Trophoblast cell (in vitro differentiated cells and primary cell): Measurements from ENCODE around the gene KDM2A.

Source experiments
- DNase-seq, 2 donors: peaks; one replicate each; pipeline ENCODE4 v3.0.0-alpha.2; 2016
- H2AFZ ChIP-seq: 2 replicates; pipeline ENCODE4 v1.6.1; 2013; ENCODE audit warnings: low read length, moderate library complexity, mild to moderate bottlenecking; ENCODE audit not compliant: insufficient read depth, poor library complexity
- H2AK5ac ChIP-seq: 2 replicates; pipeline ENCODE4 v1.6.1; 2013; ENCODE audit warnings: mild to moderate bottlenecking, low read length
- H2BK120ac ChIP-seq: 2 replicates; pipeline ENCODE4 v1.6.1; 2013; ENCODE audit warnings: low read length, mild to moderate bottlenecking, moderate library complexity; ENCODE audit not compliant: insufficient read depth, poor library complexity
- H2BK12ac ChIP-seq: 2 replicates; pipeline ENCODE4 v1.6.1; 2013; ENCODE audit warnings: mild to moderate bottlenecking, low read length, moderate library complexity
- H2BK5ac ChIP-seq: 2 replicates; pipeline ENCODE4 v1.6.1; 2013; ENCODE audit warnings: low read length, low read depth, moderate library complexity, mild to moderate bottlenecking; ENCODE audit not compliant: poor library complexity
- H3K14ac ChIP-seq: 2 replicates; pipeline ENCODE4 v1.6.1; 2013; ENCODE audit warnings: mild to moderate bottlenecking, low read length
- H3K18ac ChIP-seq: 2 replicates; pipeline ENCODE4 v1.6.1; 2013; ENCODE audit warnings: mild to moderate bottlenecking, low read length
- H3K23ac ChIP-seq: 2 replicates; pipeline ENCODE4 v1.6.1; 2013; ENCODE audit warnings: low read length
- H3K27ac ChIP-seq: 2 replicates; pipeline ENCODE4 v1.5.1; 2013; ENCODE audit warnings: low read depth, mild to moderate bottlenecking, inconsistent platforms, low read length, moderate library complexity
- H3K27me3 ChIP-seq: 2 replicates; pipeline ENCODE4 v1.6.1; 2013; ENCODE audit warnings: inconsistent platforms, mild to moderate bottlenecking, low read length, moderate library complexity; ENCODE audit not compliant: insufficient read depth
- H3K36me3 ChIP-seq, 2 experiments: 1 replicate in 1 of 2; 2 replicates in 1 of 2; pipeline ENCODE4 v1.6.1; 2013; ENCODE audit warnings: low read length in 2 of 2, mild to moderate bottlenecking in 2 of 2, moderate library complexity in 1 of 2; ENCODE audit not compliant: insufficient read depth in 2 of 2, control insufficient read depth in 1 of 2
- H3K4ac ChIP-seq: 2 replicates; pipeline ENCODE4 v1.6.1; 2013; ENCODE audit warnings: low read depth, mild to moderate bottlenecking, low read length, moderate library complexity
- H3K4me1 ChIP-seq, 2 experiments: 1 replicate in 1 of 2; 2 replicates in 1 of 2; pipeline ENCODE4 v1.6.1; 2013; ENCODE audit warnings: low read length in 2 of 2, mild to moderate bottlenecking in 2 of 2, moderate library complexity in 1 of 2; ENCODE audit not compliant: insufficient read depth in 2 of 2, control insufficient read depth in 1 of 2
- H3K4me2 ChIP-seq: 2 replicates; pipeline ENCODE4 v1.6.1; 2013; ENCODE audit warnings: inconsistent platforms, mild to moderate bottlenecking, low read length, moderate library complexity
- H3K4me3 ChIP-seq: 2 replicates; pipeline ENCODE4 v1.5.1; 2013; ENCODE audit warnings: mild to moderate bottlenecking, low read depth, low read length, inconsistent platforms
- H3K79me1 ChIP-seq: one replicate; pipeline ENCODE4 v1.6.1; 2013; ENCODE audit warnings: low read length
- H3K79me2 ChIP-seq: 2 replicates; pipeline ENCODE4 v1.6.1; 2013; ENCODE audit warnings: low read length, mild to moderate bottlenecking; ENCODE audit not compliant: control insufficient read depth, insufficient read depth, poor library complexity
- H3K9ac ChIP-seq: 2 replicates; pipeline ENCODE4 v1.6.1; 2013; ENCODE audit warnings: mild to moderate bottlenecking, low read length
- H3K9me3 ChIP-seq: 2 replicates; pipeline ENCODE4 v1.6.1; 2013; ENCODE audit warnings: low read depth, mild to moderate bottlenecking, control low read depth, inconsistent platforms, low read length; ENCODE audit not compliant: insufficient read depth
- H4K12ac ChIP-seq: 2 replicates; pipeline ENCODE4 v1.6.1; 2013; ENCODE audit warnings: low read depth, mild to moderate bottlenecking, low read length, moderate library complexity
- H4K8ac ChIP-seq: 2 replicates; pipeline ENCODE4 v1.6.1; 2013; ENCODE audit warnings: low read depth, mild to moderate bottlenecking, low read length, moderate library complexity
- H4K91ac ChIP-seq: one replicate; pipeline ENCODE4 v1.6.1; 2013; ENCODE audit warnings: low read depth, mild to moderate bottlenecking, low read length, moderate library complexity
- WGBS: extraction: QIAGEN DNeasy Blood & Tissue Kit; methylation state at CpG from one replicate; pipeline ENCODE4 v1.1.7; 2013; ENCODE audit warnings: missing lambda C conversion rate; ENCODE audit not compliant: insufficient read length, insufficient coverage; ENCODE audit errors: extremely low coverage; 5-methylcytosine and 5-hydroxymethylcytosine counted together

KDM2A gene

GRCh38 chr11:67076202-67076601, 42.9 kb upstream of the KDM2A start:
- Histone ChIP-seq H3K14ac (no peak overlapping the region), H3K4ac (no peak overlapping the region), H3K4me3 (no peak overlapping the region), H3K4me2 (no peak overlapping the region), H3K18ac (no peak overlapping the region), H3K79me1 (no peaks in the 10 kb centered on the region), H4K8ac (no peak overlapping the region), H3K79me2 (no peaks in the 10 kb centered on the region), H3K9me3 (no peaks in the 10 kb centered on the region), H3K9ac (no peak overlapping the region), H3K36me3 (peaks cover 0 to 3% of the 10 kb centered on the region in 2 experiments), H4K91ac (no peak overlapping the region), H2AFZ (no peak overlapping the region), H3K4me1 (no peaks in the 10 kb centered on the region), H2BK120ac (no peak overlapping the region), H3K27me3 (no peaks in the 10 kb centered on the region), H2BK12ac (no peak overlapping the region), H2BK5ac (no peak overlapping the region), H2AK5ac (no peak overlapping the region), H3K27ac (no peak overlapping the region), H3K23ac (no peak overlapping the region), H4K12ac (no peak overlapping the region)
- WGBS: no CpG with 5 or more reads among the region's 6 CpGs
- DNase-seq: no peak

GRCh38 chr11:67079065-67079705, 39.9 kb upstream of the KDM2A start:
- Histone ChIP-seq H4K91ac (no peak overlapping the region), H3K9me3 (no peaks in the 10 kb centered on the region), H3K79me2 (no peaks in the 10 kb centered on the region), H3K4me3 (no peak overlapping the region), H3K36me3 (no peaks in the 10 kb centered on the region), H3K18ac (no peak overlapping the region), H2AK5ac (no peak overlapping the region), H4K12ac (no peak overlapping the region), H3K79me1 (peaks cover 3% of the 10 kb centered on the region), H3K9ac (no peak overlapping the region), H3K14ac (no peak overlapping the region), H3K27me3 (no peaks in the 10 kb centered on the region), H2AFZ (no peak overlapping the region), H3K4me1 (peaks cover 6% of the 10 kb centered on the region in 2 experiments), H2BK5ac (no peak overlapping the region), H2BK120ac (no peak overlapping the region), H3K4ac (no peak overlapping the region), H3K27ac (no peak overlapping the region), H3K4me2 (no peak overlapping the region), H2BK12ac (no peak overlapping the region), H4K8ac (no peak overlapping the region), H3K23ac (no peak overlapping the region)
- no peak for DNase-seq
- no CpG with 5 or more reads among the region's 6 CpGs for WGBS

- Histone ChIP-seq H3K36me3 (no peaks in the 10 kb centered on the region), H4K91ac (peak overlapping the region; percentile 12), H3K79me1 (peaks cover 3% of the 10 kb centered on the region), H3K4me3 (no peak overlapping the region), H3K27ac (no peak overlapping the region), H4K8ac (no peak overlapping the region), H2BK120ac (no peak overlapping the region), H3K9me3 (no peaks in the 10 kb centered on the region), H3K14ac (no peak overlapping the region), H3K79me2 (no peaks in the 10 kb centered on the region), H3K18ac (no peak overlapping the region), H3K9ac (no peak overlapping the region), H3K4me1 (peaks cover 6% of the 10 kb centered on the region in 2 experiments), H2BK5ac (no peak overlapping the region), H3K23ac (no peak overlapping the region), H3K27me3 (no peaks in the 10 kb centered on the region), H3K4me2 (no peak overlapping the region), H2AK5ac (no peak overlapping the region), H3K4ac (no peak overlapping the region), H2BK12ac (peak overlapping the region; percentile 26), H4K12ac (no peak overlapping the region), H2AFZ (peak overlapping the region; percentile 53)
- WGBS: no CpG with 5 or more reads among the region's 20 CpGs
- DNase-seq: no peak
Measured at GRCh38 chr11:67082071-67082791, 36.8 kb upstream of the KDM2A start.

GRCh38 chr11:67083786-67084366, 35.2 kb upstream of the KDM2A start:
- Histone ChIP-seq H3K4me3 (no peak overlapping the region), H3K27ac (no peak overlapping the region), H3K18ac (no peak overlapping the region), H3K79me2 (no peaks in the 10 kb centered on the region), H3K4me1 (peaks cover 6% of the 10 kb centered on the region in 2 experiments), H2BK5ac (no peak overlapping the region), H3K4me2 (no peak overlapping the region), H4K8ac (no peak overlapping the region), H2BK12ac (no peak overlapping the region), H3K23ac (no peak overlapping the region), H3K27me3 (no peaks in the 10 kb centered on the region), H3K4ac (no peak overlapping the region), H2BK120ac (no peak overlapping the region), H3K9ac (no peak overlapping the region), H3K79me1 (peaks cover 3% of the 10 kb centered on the region), H3K14ac (no peak overlapping the region), H3K9me3 (no peaks in the 10 kb centered on the region), H3K36me3 (no peaks in the 10 kb centered on the region), H4K91ac (no peak overlapping the region), H2AFZ (no peak overlapping the region), H4K12ac (no peak overlapping the region), H2AK5ac (no peak overlapping the region)
- no peak for DNase-seq
- WGBS: no CpG with 5 or more reads among the region's 8 CpGs
